ENCODE results near the gene ZNF28.
"Not testable (repeated sequence)": the region's sequence is repeated elsewhere in the genome, so short reads cannot be mapped to it uniquely, and the experiment has no call there.

Gene ZNF28

DNA sequence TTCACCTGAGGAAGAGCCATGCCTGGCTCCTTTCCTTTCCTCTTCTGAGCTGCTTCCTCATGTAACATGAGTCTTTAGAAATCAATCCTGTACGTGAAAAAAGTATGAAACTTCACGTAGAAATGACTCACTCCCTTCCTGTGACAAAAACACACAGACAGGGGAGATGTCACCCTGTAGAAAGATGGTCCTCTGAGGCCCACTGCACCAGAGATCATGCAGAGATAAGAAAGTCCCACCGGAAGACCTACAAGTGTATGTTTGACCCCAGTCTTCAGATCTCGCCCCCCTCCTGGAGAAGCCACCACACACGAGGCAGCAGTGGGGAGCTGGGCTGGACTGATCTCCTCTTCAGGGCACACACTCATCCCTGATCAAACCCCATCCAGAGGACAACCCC lies 12.1 kb upstream of the ZNF28 start:
- H3K27me3 ChIP-seq (ENCODE audit: control insufficient read depth in 1 of 2, insufficient read depth in 1 of 2, low read length in 2 of 2); H2AK5ac ChIP-seq (ENCODE audit: low read length, severe bottlenecking); H3K4me2 ChIP-seq (ENCODE audit: low read length, poor library complexity, severe bottlenecking); H3K14ac ChIP-seq (ENCODE audit: low read length in 2 of 2); H2BK120ac ChIP-seq (ENCODE audit: low read depth, low read length); H3K4me3 ChIP-seq (ENCODE audit: insufficient read depth in 1 of 2, low read depth in 1 of 2, low read length in 2 of 2); DNase-seq; H3K4me1 ChIP-seq (ENCODE audit: control insufficient read depth, insufficient read depth, low read depth, low read length); H2BK15ac ChIP-seq (ENCODE audit: low read depth, poor library complexity, severe bottlenecking); H4K91ac ChIP-seq (ENCODE audit: low read length); H4K8ac ChIP-seq (ENCODE audit: low read length); H3K9ac ChIP-seq (ENCODE audit: low read length); H3K18ac ChIP-seq (ENCODE audit: low read depth in 1 of 2, low read length in 2 of 2); H2BK5ac ChIP-seq (ENCODE audit: low read depth, low read length, poor library complexity, severe bottlenecking); H3K23ac ChIP-seq (ENCODE audit: low read length in 2 of 2); H2BK12ac ChIP-seq (ENCODE audit: low read length in 2 of 2); H3K79me1 ChIP-seq (replicated peaks; ENCODE audit: low read length, poor library complexity, severe bottlenecking); H3K4ac ChIP-seq (ENCODE audit: low read depth in 1 of 2, low read length in 2 of 2); H3K36me3 ChIP-seq (ENCODE audit: control insufficient read depth in 1 of 2, insufficient read depth in 2 of 2, low read depth in 1 of 2, low read length in 2 of 2); H2AFZ ChIP-seq (ENCODE audit: low read depth, low read length); H3K27ac ChIP-seq (ENCODE audit: low read length, poor library complexity, severe bottlenecking): not testable (repeated sequence)
- 84% methylated on average over 5 of the region's 5 CpGs for WGBS
- peaks cover 42% of the 10 kb centered on the region for H3K9me3 ChIP-seq (ENCODE audit: control insufficient read depth, low read length)

DNA sequence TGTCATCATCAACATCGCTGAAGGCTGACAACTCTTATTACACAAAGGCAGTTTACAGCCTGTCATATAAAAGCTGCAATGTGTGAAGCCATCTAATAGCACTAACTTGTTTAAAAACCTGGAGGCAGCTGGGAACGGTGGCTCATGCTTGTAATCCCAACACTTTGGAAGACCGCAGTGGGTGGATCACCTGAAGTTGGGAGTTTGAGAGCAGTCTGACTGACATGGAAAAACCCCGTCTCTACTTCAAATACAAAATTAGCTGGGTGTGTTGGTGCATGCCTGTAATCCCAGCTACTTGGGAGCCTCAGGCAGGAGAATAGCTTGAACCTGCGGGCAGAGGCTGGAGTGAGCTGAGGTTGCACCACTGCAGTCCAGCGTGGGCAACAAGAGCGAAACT lies 8.4 kb upstream of the ZNF28 start:
- not testable (repeated sequence) for H3K4me1 ChIP-seq (ENCODE audit: control insufficient read depth, insufficient read depth, low read depth, low read length); H3K18ac ChIP-seq (ENCODE audit: low read depth in 1 of 2, low read length in 2 of 2); DNase-seq; H3K27ac ChIP-seq (ENCODE audit: low read length, poor library complexity, severe bottlenecking); H2BK12ac ChIP-seq (ENCODE audit: low read length in 2 of 2); H2BK15ac ChIP-seq (ENCODE audit: low read depth, poor library complexity, severe bottlenecking); H3K36me3 ChIP-seq (ENCODE audit: control insufficient read depth in 1 of 2, insufficient read depth in 2 of 2, low read depth in 1 of 2, low read length in 2 of 2); H3K4ac ChIP-seq (ENCODE audit: low read depth in 1 of 2, low read length in 2 of 2); H2AK5ac ChIP-seq (ENCODE audit: low read length, severe bottlenecking); H3K79me1 ChIP-seq (replicated peaks; ENCODE audit: low read length, poor library complexity, severe bottlenecking); H3K4me2 ChIP-seq (ENCODE audit: low read length, poor library complexity, severe bottlenecking); H2BK5ac ChIP-seq (ENCODE audit: low read depth, low read length, poor library complexity, severe bottlenecking); H3K23ac ChIP-seq (ENCODE audit: low read length in 2 of 2); H3K14ac ChIP-seq (ENCODE audit: low read length in 2 of 2); H3K4me3 ChIP-seq (ENCODE audit: insufficient read depth in 1 of 2, low read depth in 1 of 2, low read length in 2 of 2); H3K27me3 ChIP-seq (ENCODE audit: control insufficient read depth in 1 of 2, insufficient read depth in 1 of 2, low read length in 2 of 2); H2AFZ ChIP-seq (ENCODE audit: low read depth, low read length); H4K91ac ChIP-seq (ENCODE audit: low read length); H4K8ac ChIP-seq (ENCODE audit: low read length); H3K9ac ChIP-seq (ENCODE audit: low read length); H2BK120ac ChIP-seq (ENCODE audit: low read depth, low read length)
- H3K9me3 ChIP-seq (ENCODE audit: control insufficient read depth, low read length) = peaks cover 22% of the 10 kb centered on the region
- WGBS = 85% methylated on average over 6 of the region's 7 CpGs

DNA sequence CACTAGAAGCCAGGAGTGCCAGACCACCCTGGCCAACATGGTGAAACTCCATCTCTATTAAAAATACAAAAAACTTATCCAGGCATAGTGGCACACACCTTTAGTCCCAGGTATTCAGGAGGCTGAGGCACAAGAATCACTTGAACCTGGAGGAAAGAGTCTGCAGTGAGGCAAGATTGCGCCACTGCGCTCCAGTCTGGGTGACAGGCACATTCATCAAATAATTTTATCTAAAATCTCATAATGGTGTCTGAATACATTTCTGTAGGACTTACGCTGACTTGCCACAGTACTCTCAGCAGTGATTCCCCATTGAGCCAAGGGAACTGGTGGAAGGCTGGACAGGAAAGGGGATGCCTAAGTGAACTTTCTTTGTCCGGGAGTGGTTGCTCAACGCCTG lies 4.3 kb upstream of the ZNF28 start:
- Histone ChIP-seq H2BK15ac (ENCODE audit: low read depth, poor library complexity, severe bottlenecking) (no peak overlapping the region), H3K27ac (ENCODE audit: low read length, poor library complexity, severe bottlenecking) (no peak overlapping the region), H3K4me1 (ENCODE audit: control insufficient read depth, insufficient read depth, low read depth, low read length) (no peaks in the 10 kb centered on the region), H3K27me3 (ENCODE audit: control insufficient read depth in 1 of 2, insufficient read depth in 1 of 2, low read length in 2 of 2) (no peaks in the 10 kb centered on the region), H2BK5ac (ENCODE audit: low read depth, low read length, poor library complexity, severe bottlenecking) (no peak overlapping the region), H3K18ac (ENCODE audit: low read depth in 1 of 2, low read length in 2 of 2) (no peak overlapping the region), H4K91ac (ENCODE audit: low read length) (no peak overlapping the region), H2AK5ac (ENCODE audit: low read length, severe bottlenecking) (no peak overlapping the region), H3K9ac (ENCODE audit: low read length) (no peak overlapping the region), H3K79me1 (replicated peaks; ENCODE audit: low read length, poor library complexity, severe bottlenecking) (no peaks in the 10 kb centered on the region), H4K8ac (ENCODE audit: low read length) (no peak overlapping the region), H3K14ac (ENCODE audit: low read length in 2 of 2) (no peak overlapping the region), H3K4me2 (ENCODE audit: low read length, poor library complexity, severe bottlenecking) (no peak overlapping the region), H3K4me3 (ENCODE audit: insufficient read depth in 1 of 2, low read depth in 1 of 2, low read length in 2 of 2) (no peak overlapping the region), H2BK12ac (ENCODE audit: low read length in 2 of 2) (no peak overlapping the region), H3K4ac (ENCODE audit: low read depth in 1 of 2, low read length in 2 of 2) (no peak overlapping the region), H2BK120ac (ENCODE audit: low read depth, low read length) (no peak overlapping the region), H3K36me3 (ENCODE audit: control insufficient read depth in 1 of 2, insufficient read depth in 2 of 2, low read depth in 1 of 2, low read length in 2 of 2) (no peaks in the 10 kb centered on the region), H3K9me3 (ENCODE audit: control insufficient read depth, low read length) (peaks cover 11% of the 10 kb centered on the region), H2AFZ (ENCODE audit: low read depth, low read length) (no peak overlapping the region), H3K23ac (ENCODE audit: low read length in 2 of 2) (no peak overlapping the region)
- 86% methylated on average over 3 of the region's 5 CpGs for WGBS
- DNase-seq = no peak

DNA sequence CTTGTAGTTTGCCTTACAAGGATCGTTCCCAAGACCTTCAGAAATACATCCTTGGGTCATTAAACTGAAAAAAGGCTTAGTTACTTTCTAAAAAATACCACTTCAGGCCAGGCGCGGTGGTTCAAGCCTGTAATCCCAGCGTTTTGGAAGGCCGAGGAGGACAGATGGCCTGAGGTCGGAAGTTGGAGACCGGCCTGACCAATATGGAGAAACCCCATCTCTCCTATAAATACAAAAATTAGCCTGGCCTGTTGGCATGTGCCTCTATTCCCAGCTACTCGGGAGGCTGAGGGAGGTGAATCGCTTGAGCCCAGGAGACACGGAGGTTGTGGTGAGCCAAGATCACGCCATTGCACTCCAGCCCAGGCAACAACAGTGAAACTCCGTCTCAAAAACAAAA lies 2.2 kb upstream of the ZNF28 start:
- Histone ChIP-seq H3K27me3 (ENCODE audit: control insufficient read depth in 1 of 2, insufficient read depth in 1 of 2, low read length in 2 of 2) (no peaks in the 10 kb centered on the region), H3K4me1 (ENCODE audit: control insufficient read depth, insufficient read depth, low read depth, low read length) (no peaks in the 10 kb centered on the region), H3K4me2 (ENCODE audit: low read length, poor library complexity, severe bottlenecking) (no peak overlapping the region), H2AK5ac (ENCODE audit: low read length, severe bottlenecking) (no peak overlapping the region), H3K23ac (ENCODE audit: low read length in 2 of 2) (no peak overlapping the region), H2BK12ac (ENCODE audit: low read length in 2 of 2) (no peak overlapping the region), H2BK5ac (ENCODE audit: low read depth, low read length, poor library complexity, severe bottlenecking) (no peak overlapping the region), H3K79me1 (replicated peaks; ENCODE audit: low read length, poor library complexity, severe bottlenecking) (no peaks in the 10 kb centered on the region), H3K4ac (ENCODE audit: low read depth in 1 of 2, low read length in 2 of 2) (no peak overlapping the region), H3K14ac (ENCODE audit: low read length in 2 of 2) (no peak overlapping the region), H3K9me3 (ENCODE audit: control insufficient read depth, low read length) (peaks cover 11% of the 10 kb centered on the region), H4K8ac (ENCODE audit: low read length) (no peak overlapping the region), H4K91ac (ENCODE audit: low read length) (no peak overlapping the region), H3K36me3 (ENCODE audit: control insufficient read depth in 1 of 2, insufficient read depth in 2 of 2, low read depth in 1 of 2, low read length in 2 of 2) (no peaks in the 10 kb centered on the region), H3K9ac (ENCODE audit: low read length) (no peak overlapping the region), H2BK120ac (ENCODE audit: low read depth, low read length) (no peak overlapping the region), H3K4me3 (ENCODE audit: insufficient read depth in 1 of 2, low read depth in 1 of 2, low read length in 2 of 2) (no peak overlapping the region), H2AFZ (ENCODE audit: low read depth, low read length) (no peak overlapping the region), H2BK15ac (ENCODE audit: low read depth, poor library complexity, severe bottlenecking) (no peak overlapping the region), H3K27ac (ENCODE audit: low read length, poor library complexity, severe bottlenecking) (no peak overlapping the region), H3K18ac (ENCODE audit: low read depth in 1 of 2, low read length in 2 of 2) (no peak overlapping the region)
- 94% methylated on average over 8 of the region's 12 CpGs for WGBS
- DNase-seq = no peak
